CD4-positive, alpha-beta T cell treated with Interleukin-17A for 1 hour (primary cell): Measurements from ENCODE around the gene SH3BP4.

Source experiments
- DNase-seq: peaks from one replicate; pipeline ENCODE4 v3.0.0-alpha.2; 2020

The SH3BP4 gene

DNA sequence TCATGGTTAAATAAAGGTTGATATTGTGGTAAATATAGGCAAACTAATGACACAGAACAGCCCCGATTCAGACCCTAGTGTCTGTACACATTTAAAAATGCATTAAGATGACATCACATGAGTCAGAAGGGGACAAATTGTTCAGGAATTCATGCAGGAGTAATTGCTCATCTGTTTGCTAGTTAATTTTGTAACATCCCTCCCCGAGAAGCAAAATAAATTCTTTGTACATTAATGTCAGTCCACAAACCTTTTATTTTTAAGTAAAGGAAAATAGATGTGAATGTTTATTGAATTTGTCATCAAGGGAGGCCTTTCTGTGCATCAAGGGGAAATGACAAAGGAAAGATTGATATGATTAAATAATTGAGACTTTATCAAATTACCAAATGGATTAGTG lies 69.9 kb downstream of the SH3BP4 start:
- DNase-seq = no peak

DNA sequence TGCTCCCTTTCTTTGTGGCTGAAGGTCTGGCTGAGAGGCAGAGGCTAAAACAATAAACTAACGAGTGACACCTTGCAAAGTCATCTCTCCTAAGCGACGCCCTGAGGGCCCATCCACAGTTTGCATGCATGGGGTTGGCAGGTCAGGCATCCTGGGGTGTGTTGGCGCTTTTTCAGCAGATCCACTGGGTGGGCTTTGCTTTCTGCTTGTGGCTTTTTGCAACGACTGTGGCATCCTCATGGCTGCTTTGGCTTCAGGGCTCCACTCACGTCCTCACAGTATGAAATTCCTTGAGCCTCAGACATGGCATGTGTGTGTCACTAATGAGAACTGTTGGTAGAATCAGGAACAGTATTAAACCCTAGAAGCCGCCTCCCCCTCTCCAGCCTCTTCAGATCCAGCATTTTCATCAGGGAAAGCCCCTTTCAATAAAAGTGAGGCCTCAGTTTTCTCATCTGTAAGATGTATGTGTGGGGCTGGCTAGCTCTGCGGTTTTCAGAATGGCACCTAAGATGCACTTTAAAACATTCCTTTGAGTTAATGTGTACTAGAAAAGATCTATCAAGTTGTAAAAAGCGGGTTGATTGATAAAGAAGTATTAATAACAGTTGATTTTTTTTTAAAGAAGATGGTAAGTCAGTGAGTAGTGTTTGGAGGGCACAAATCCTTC lies 72.5 kb downstream of the SH3BP4 start:
- no peak for DNase-seq

DNA sequence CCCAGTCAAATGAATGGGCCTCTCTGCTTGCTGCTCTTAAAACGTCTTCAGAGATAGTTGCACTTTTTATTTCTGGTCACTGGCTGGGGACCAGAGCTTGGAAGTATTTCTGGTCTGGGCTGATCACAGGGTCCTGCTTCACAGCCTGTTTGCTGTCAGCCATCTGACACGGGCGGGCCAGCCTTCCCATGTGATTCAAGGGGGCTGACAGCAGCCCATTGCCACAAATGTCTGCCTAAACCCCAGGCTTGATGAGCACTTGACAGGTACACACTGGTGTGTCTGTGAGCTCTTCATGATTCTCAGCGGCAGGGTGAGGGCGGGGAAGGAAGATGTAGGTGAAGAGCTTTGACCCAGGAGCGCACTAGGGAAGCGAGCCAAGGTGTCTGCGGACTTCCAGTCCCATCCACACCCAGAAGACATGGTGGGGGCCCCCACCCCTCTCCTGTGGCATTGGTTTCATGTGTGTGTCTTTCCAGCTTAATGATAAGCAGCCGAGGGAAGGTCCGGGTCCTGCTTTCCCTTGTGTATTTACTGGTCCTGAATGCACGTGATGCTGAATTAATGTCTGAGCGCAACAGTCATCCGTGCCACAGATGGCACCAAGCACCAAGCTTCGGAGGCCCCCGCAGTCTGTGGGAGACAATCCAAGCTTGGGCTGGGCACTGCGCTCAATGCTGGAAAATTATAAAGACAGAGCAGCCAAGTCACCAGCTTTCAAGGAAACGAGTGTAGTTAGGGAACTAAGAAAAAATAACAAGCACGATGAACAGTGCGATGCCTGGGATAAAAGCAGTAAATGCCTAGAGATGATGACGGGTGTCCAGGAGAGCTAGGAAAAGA lies 73.3 kb downstream of the SH3BP4 start:
- no peak for DNase-seq

DNA sequence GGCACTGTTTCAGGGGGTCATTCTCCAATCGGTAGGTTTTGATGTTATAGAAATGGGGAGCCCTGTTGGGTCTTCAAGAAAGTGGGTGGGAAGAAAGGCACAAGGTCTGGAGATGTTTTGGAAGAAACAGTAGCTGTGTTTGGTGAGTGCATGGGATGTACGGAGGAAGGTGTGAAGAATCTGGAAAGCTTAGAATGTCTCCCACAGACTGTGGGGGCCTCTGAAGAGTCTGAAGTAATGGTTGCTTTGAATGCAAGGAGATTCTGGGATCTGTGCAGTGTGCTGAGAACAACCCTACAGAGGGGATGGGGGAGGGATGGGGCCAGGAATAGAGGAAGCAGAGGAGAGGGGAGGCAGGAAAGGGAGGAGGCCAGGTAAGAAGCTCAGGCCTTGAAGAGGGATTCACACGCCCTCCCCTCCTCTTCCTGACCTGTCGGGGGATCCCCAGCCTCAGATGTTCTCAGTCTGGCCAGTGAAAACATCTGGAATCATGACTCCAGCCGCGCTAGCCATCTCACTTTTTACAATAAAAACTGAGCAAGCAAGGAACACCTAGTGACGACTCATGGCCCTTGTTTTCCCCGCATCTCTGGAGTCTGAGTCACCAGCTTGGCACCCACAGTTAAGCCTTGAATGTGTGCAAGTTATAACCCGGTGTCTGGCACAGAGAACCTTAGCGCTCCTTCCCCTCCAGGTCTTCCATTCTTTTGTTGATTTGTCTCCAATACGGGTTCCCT lies 74.2 kb downstream of the SH3BP4 start:
- no peak for DNase-seq

DNA sequence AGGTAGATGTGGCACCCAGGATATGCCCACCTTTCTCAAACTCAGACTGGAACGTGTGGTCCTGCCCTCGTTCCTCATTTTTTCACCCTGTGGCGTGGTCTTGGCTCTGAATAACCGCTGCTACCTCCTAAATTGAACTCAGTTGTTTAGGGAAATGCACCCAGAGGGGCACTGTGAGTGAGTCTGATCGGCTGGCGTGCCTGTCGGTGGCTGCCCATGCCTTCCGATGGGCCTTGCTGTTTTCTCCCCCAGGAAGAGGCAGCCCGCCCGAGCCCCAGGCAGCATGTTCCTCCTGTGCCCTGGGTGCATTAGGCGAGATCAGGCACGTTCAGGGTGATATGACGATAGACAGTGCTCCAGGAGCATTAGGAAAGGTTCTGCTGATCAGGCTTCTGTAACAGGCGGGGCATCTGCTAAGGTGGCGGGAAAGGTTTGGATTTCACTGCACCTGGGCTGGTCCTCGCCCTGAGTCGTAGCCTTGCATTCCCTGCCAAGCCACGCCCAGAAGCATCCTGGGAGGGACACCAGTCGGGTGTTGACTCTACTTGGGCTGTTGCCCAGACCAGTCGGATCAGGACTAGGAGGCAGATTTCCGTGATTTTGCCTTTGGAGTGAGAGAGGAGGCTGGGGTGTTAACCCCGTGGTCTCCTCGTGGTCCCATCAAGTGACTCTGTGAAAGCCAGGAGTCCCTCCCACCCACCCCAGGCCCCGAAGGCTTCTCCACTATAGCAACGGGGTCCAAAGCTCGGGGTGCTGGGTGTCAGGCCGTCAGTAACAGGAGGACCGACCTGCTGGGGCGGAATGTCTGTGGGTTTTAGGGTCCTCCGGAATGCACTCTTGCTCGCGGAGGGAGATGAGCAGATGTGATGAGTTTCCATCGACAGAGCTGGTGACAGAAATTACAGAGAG lies 75.1 kb downstream of the SH3BP4 start:
- no peak for DNase-seq

DNA sequence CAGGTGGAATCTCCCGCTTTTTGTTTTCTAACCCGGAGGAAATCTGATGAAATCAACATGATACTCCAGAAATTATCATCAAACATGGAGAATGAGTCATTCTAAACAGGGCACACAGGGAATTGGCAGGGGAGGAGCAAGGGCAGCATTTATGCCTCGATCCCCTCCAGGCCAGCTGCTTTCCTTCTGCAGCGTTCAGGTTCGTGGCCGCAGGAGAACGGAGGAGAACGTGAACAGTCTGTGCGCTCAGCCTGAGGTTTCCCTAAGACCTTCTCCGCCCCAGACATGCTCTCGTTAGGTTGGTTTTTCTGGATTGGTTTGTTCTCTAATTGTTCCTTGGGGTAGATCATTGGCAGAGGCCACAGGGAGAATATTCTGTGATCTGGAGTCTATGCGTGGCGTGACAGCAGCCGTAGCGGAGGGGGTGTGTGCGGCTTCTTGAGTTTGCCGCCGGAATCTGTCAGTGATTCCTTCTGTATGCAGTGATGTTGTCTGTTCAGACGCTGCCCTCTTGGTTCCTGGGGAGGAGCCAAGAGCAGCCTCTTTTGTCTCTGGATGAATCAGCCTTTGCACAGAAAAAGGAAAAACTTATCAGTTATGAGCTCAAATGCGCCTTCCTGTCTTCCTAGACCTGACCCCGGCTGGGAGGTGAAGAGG lies 75.9 kb downstream of the SH3BP4 start:
- no peak for DNase-seq

DNA sequence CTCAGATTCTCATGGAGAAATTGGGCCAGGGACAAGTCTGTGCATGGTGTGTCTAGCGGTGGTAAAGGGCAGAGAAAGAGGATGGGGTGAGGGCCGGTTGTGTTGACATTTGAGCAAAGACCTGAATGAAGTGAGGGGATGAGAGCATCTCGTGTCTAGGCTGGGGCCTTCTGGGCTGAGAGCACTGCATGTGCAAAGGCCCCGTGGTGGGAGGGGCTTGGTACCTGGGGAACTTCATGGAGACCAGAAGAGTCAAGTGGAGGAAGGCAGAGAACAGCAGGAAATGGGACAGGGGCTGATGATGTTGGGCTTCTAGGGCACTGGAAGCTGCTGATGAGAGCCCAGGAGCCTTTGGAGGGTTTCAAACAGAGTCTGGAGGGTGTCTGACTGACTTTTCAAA lies 76.8 kb downstream of the SH3BP4 start:
- no peak for DNase-seq

DNA sequence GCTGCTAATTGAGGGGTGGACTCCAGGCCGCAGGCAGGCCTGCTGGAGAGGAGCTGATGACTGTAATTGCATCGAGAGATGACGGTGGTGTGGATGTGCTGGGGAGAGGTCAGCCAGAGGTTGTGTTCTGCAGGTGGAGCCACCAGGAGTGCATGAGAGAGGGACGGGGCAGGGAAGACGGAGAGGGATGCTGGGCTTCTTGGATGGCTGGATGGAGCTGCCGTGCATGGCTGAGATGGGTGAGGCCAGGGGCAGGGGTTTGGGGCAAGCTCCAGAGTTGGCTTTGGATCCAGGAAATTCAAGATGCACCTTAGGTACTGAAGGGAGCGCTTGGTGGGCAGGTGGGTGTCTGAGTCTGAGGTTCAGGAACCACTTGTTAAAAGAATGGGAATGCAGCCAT lies 77.2 kb downstream of the SH3BP4 start:
- DNase-seq = no peak

DNA sequence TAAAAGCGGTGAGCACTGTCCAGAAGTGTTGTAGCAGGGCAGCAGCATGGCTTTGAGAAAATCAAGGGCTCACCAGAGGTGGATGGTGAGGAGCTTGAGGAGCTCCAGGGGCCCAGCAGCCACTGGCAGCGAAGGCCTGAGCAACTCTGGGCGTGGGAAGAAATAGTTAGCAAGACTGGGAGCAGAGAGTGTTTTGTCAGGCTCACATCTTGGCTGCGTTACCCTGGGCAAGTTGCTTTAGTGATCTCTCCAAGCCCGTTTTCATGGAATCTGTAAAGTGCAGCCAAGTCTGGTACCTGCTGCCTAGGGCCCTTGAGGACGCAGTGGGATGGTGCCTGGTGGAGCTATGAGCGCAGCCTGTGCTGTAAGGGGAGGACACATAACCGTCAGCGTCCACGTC lies 78.3 kb downstream of the SH3BP4 start:
- DNase-seq = no peak

DNA sequence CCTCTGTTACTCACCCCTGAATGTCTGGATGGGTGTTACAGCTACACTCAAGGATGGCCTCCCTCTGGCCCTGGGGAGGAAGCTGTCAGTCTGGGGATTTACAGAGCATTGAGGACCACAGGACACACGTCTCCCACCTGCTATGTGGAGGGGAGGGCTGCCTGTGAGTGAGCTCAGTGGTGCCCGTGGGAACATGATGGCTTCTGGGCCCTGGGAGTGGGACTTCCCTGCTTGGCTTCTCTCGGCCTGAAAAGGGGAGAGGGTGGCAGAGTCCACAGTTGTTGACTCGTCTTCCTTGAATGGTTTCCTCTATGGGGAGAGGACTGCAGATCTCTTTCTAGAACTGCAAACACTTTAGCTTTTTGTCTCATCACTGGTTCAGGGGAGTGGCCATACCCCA lies 79.1 kb downstream of the SH3BP4 start:
- no peak for DNase-seq

DNA sequence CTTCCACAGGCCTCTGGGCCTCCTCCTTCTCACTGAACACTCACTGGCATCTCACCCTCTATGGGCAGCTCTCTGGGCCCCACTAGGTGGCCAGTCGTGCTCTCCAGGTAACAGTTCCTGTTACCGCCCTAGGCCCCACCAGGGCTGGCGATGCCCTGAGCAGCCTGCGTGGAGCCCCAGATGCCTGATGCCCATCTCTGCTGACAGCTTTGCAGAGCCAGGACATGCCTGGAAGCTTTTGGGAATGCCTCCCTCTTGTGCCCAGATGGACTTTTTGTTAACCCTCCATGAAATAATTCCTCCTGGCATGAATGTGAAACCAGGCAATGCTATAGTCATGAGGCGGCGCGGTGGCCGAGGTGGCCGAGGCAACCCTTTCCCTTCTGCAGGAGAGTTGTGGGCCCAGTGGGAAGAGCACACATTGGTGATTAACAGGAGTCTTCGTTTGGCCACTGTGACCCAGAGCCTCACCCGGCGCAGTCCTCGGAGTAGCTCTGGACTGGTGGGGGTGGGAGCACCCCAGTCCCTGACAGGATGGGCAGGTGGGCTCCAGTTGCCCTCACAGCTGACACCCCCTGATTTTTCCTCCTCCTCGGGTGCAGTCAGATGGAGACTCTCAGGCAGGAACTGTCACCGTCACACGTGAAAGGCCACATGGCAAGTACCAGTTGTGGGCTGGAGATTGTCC lies 80.0 kb downstream of the SH3BP4 start:
- no peak for DNase-seq

DNA sequence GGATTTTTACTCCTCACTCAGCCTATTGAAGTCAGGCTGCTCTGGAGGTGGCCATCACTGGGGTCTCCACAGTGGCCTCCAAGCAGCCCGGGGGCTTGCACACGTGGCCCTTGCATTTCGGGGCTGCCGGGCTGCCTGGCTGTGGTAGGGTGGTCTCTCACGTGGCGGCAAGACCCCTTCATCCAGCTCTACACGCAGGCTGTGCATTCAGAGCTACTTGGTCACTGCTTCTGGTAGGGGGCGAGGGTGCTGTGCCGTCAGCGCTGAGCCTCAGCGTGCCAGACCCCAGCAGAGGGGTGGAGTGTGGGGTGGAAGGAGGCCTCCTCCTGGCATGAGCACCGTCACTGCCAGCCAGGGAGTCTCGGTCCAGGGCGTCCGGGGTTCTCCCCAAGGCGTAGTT lies 80.6 kb downstream of the SH3BP4 start:
- no peak for DNase-seq

DNA sequence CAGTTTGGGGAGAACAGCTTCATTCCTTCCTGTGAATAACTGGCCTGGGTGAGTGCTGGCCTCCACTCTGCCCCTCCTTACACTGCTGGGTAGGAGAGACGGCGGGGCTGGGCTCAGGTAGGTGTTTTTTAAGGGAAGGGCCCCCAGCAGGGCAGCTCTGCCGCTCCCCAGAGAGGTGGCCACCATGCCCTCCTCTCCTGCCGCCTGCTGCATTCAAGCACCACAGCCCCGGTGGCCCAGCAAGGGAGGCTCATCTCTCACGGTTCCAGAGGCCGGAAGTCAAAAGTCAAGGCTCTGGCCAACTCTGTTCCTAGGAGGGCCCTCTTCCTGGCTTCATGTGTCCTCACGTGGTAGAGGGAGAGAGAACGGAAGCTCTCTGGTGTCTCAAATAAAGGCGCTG lies 81.1 kb downstream of the SH3BP4 start:
- no peak for DNase-seq

DNA sequence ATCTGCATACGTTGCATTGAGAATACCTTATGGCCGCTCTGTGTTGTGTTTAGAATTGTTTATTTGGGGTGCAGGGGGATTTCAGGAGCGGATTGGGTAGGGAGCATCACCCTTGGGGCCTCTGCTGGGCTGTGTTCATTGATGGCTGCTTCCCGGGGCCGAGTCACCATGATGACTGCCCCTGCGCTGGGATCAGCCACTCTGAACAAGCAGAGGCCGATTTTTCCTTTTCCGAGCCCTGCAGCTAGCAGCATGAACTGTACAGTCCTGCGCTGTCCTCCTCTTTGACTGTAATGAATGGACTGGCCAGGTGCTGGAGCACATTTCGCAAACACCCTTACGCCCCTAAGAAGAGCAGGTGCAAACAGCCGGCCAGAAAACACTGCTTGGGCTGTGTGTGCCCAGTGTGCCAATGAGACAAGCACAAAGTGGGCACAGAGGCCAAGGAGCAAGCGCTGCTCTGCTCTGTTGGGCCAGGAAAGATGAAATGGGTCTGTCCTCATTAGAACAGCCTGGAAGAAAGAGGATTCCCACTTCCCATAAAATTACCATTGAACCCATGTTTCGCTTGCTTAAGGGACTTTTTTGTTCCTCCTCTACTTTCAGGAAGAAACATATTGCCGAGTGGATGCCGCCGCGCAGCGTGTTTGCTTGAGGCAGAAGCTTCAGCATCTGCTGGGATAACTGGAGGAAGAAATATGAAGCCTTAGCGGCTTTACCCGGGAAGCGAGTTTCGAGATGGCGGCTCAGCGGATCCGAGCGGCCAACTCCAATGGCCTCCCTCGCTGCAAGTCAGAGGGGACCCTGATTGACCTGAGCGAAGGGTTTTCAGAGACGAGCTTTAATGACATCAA lies 82.7 kb downstream of the SH3BP4 start:
- DNase-seq = no peak

DNA sequence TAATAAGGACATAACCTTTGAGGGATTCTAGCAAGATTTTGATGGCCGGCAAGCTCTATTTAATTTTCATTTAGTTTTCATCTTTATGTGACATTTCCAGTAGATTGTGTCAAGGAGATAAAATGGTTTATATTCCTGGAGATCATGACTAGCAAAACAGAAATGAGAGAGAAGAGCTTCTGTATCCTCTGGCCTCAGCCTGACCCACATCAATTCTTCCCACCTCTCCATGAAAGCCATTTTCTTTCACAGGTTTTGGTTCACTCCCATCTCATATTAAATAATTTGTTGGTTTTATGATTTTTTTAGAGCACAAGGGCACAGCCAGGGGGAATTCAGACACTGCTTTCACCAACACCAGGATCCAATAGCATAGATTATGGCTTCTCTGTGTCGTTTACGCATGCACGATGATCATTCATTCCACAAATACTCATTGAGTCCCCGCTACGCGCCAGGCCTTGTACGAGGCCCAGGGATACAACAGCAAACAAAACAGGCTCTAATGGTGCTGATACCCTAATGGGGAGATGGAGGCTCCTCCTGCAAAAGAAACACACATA lies 85.9 kb downstream of the SH3BP4 start:
- DNase-seq = no peak

DNA sequence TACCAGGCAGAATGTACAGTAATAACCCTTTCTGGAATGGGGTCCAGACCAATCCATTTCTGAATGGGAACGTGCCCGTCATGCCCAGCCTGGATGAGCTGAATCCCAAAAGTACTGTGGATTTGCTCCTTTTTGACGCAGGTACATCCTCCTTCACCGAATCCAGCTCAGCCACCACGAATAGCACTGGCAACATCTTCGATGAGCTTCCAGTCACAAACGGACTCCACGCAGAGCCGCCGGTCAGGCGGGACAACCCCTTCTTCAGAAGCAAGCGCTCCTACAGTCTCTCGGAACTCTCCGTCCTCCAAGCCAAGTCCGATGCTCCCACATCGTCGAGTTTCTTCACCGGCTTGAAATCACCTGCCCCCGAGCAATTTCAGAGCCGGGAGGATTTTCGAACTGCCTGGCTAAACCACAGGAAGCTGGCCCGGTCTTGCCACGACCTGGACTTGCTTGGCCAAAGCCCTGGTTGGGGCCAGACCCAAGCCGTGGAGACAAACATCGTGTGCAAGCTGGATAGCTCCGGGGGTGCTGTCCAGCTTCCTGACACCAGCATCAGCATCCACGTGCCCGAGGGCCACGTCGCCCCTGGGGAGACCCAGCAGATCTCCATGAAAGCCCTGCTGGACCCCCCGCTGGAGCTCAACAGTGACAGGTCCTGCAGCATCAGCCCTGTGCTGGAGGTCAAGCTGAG lies 89.6 kb downstream of the SH3BP4 start:
- DNase-seq = no peak

DNA sequence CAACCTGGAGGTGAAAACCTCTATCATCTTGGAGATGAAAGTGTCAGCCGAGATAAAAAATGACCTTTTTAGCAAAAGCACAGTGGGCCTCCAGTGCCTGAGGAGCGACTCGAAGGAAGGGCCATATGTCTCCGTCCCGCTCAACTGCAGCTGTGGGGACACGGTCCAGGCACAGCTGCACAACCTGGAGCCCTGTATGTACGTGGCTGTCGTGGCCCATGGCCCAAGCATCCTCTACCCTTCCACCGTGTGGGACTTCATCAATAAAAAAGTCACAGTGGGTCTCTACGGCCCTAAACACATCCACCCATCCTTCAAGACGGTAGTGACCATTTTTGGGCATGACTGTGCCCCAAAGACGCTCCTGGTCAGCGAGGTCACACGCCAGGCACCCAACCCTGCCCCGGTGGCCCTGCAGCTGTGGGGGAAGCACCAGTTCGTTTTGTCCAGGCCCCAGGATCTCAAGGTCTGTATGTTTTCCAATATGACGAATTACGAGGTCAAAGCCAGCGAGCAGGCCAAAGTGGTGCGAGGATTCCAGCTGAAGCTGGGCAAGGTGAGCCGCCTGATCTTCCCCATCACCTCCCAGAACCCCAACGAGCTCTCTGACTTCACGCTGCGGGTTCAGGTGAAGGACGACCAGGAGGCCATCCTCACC lies 90.2 kb downstream of the SH3BP4 start:
- DNase-seq = no peak

DNA sequence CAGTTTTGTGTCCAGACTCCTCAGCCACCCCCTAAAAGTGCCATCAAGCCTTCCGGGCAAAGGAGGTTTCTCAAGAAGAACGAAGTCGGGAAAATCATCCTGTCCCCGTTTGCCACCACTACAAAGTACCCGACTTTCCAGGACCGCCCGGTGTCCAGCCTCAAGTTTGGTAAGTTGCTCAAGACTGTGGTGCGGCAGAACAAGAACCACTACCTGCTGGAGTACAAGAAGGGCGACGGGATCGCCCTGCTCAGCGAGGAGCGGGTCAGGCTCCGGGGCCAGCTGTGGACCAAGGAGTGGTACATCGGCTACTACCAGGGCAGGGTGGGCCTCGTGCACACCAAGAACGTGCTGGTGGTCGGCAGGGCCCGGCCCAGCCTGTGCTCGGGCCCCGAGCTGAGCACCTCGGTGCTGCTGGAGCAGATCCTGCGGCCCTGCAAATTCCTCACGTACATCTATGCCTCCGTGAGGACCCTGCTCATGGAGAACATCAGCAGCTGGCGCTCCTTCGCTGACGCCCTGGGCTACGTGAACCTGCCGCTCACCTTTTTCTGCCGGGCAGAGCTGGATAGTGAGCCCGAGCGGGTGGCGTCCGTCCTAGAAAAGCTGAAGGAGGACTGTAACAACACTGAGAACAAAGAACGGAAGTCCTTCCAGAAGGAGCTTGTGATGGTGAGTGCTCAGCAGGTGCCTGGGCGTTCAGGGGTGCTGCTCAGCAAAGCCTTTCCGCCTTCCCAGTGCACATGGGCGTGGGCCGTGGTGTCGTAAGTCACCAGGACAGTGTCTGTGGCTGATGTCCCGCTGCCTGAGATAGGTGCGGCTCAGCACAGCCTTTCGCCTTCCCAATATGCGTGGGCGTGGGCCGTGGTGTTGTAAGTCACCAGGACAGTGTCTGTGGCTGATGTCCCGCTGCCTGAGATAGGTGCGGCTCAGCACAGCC lies 91.0 kb downstream of the SH3BP4 start:
- no peak for DNase-seq
